HEK293 (cell line): ENCODE results near the gene CASP7.

Experiments
- CTCF ChIA-PET: fragments of 350-600 bp; formaldehyde crosslinking; extraction: SDS; loops from one replicate; lab custom pipeline; 2021; ENCODE audit warnings: antibody characterized with exemption; lab: Yijun Ruan, JAX
- POLR2A ChIA-PET: fragments of 300-600 bp; formaldehyde crosslinking; extraction: SDS; loops from one replicate; lab custom pipeline; 2020; ENCODE audit warnings: antibody characterized with exemption, inconsistent platforms; lab: Yijun Ruan, JAX
- H3K27ac ChIP-seq: fragments of 200-500 bp; sonication (Bioruptor generic); 2 replicates; pipeline ENCODE4 v1.5.1; 2014; ENCODE audit warnings: low read depth, low read length, control low read depth, inconsistent platforms; ENCODE audit errors: extremely low read depth
- H3K36me3 ChIP-seq, 2 experiments: fragments of 200-500 bp in 1 of 2; sonication (Bioruptor generic) in 1 of 2; 1 replicate in 1 of 2; 2 replicates in 1 of 2; pipeline ENCODE4 v1.5.1; 2014 to 2017; ENCODE audit warnings: inconsistent platforms in 2 of 2, low read length in 2 of 2; ENCODE audit not compliant: control insufficient read depth in 2 of 2, insufficient read depth in 1 of 2
- H3K4me1 ChIP-seq: fragments of 200-500 bp; sonication (Bioruptor generic); 2 replicates; pipeline ENCODE4 v1.5.1; 2014; ENCODE audit warnings: mild to moderate bottlenecking, low read length, inconsistent platforms; ENCODE audit not compliant: control insufficient read depth, insufficient read depth
- H3K4me3 ChIP-seq: 2 replicates; pipeline ENCODE4 v1.5.1; 2011; ENCODE audit warnings: low read depth, mild to moderate bottlenecking, control low read depth, low read length, moderate library complexity
- H3K9me3 ChIP-seq: fragments of 200-500 bp; sonication (Bioruptor generic); 2 replicates; pipeline ENCODE4 v1.5.1; 2014; ENCODE audit warnings: low read depth, low read length, inconsistent platforms; ENCODE audit not compliant: control insufficient read depth, insufficient read depth
- GFI1B ChIP-seq: fragments of 450-650 bp; formaldehyde crosslinking; IDR thresholded peaks from 2 replicates; pipeline ENCODE4 v1.5.1; 2016; ENCODE audit warnings: missing biosample characterization, missing genetic modification characterization
- GLI4 ChIP-seq: fragments of 450-650 bp; formaldehyde crosslinking; IDR thresholded peaks from 2 replicates; pipeline ENCODE4 v1.5.1; 2016; ENCODE audit warnings: missing biosample characterization, missing genetic modification characterization
- KLF10 ChIP-seq: fragments of 450-650 bp; IDR thresholded peaks from 2 replicates; pipeline ENCODE4 v1.5.1; 2018; ENCODE audit warnings: missing biosample characterization, mild to moderate bottlenecking, missing genetic modification characterization
- KLF16 ChIP-seq: fragments of 450-650 bp; formaldehyde crosslinking; IDR thresholded peaks from 2 replicates; pipeline ENCODE4 v1.5.1; 2017; ENCODE audit warnings: missing biosample characterization, missing genetic modification characterization
- MYNN ChIP-seq: fragments of 450-650 bp; formaldehyde crosslinking; IDR thresholded peaks from 2 replicates; pipeline ENCODE4 v1.5.1; 2016; ENCODE audit warnings: missing biosample characterization, missing genetic modification characterization, borderline replicate concordance
- OSR2 ChIP-seq: fragments of 450-650 bp; formaldehyde crosslinking; IDR thresholded peaks from 2 replicates; pipeline ENCODE4 v1.5.1; 2016; ENCODE audit warnings: missing biosample characterization, missing genetic modification characterization
- ZFP41 ChIP-seq: fragments of 450-650 bp; formaldehyde crosslinking; IDR thresholded peaks from 2 replicates; pipeline ENCODE4 v1.5.1; 2016; ENCODE audit warnings: missing biosample characterization, missing genetic modification characterization, borderline replicate concordance
- ZNF10 ChIP-seq: fragments of 450-650 bp; formaldehyde crosslinking; IDR thresholded peaks from 2 replicates; pipeline ENCODE4 v1.5.1; 2017; ENCODE audit warnings: missing biosample characterization, missing genetic modification characterization
- ZNF133 ChIP-seq: fragments of 450-650 bp; formaldehyde crosslinking; IDR thresholded peaks from 2 replicates; pipeline ENCODE4 v1.5.1; 2016; ENCODE audit warnings: missing biosample characterization, missing genetic modification characterization
- ZNF174 ChIP-seq: fragments of 450-650 bp; formaldehyde crosslinking; IDR thresholded peaks from 2 replicates; pipeline ENCODE4 v1.5.0; 2017; ENCODE audit warnings: missing biosample characterization, mild to moderate bottlenecking, missing genetic modification characterization
- ZNF202 ChIP-seq: fragments of 450-650 bp; formaldehyde crosslinking; IDR thresholded peaks from 2 replicates; pipeline ENCODE4 v1.5.1; 2016; ENCODE audit warnings: missing biosample characterization, missing genetic modification characterization, borderline replicate concordance
- ZNF211 ChIP-seq: fragments of 450-650 bp; formaldehyde crosslinking; IDR thresholded peaks from 2 replicates; pipeline ENCODE4 v1.5.1; 2016; ENCODE audit warnings: low read depth, missing biosample characterization, missing genetic modification characterization
- ZNF24 ChIP-seq: fragments of 450-650 bp; formaldehyde crosslinking; IDR thresholded peaks from 2 replicates; pipeline ENCODE4 v1.5.1; 2016; ENCODE audit warnings: missing biosample characterization, missing genetic modification characterization
- ZNF302 ChIP-seq: fragments of 450-650 bp; formaldehyde crosslinking; IDR thresholded peaks from 2 replicates; pipeline ENCODE4 v1.5.1; 2016; ENCODE audit warnings: missing biosample characterization, missing genetic modification characterization, low read depth
- ZNF324 ChIP-seq: fragments of 450-650 bp; formaldehyde crosslinking; IDR thresholded peaks from 2 replicates; pipeline ENCODE4 v1.5.1; 2016; ENCODE audit warnings: missing biosample characterization, missing genetic modification characterization
- ZNF350 ChIP-seq: fragments of 450-650 bp; formaldehyde crosslinking; IDR thresholded peaks from 2 replicates; pipeline ENCODE4 v1.5.0; 2017; ENCODE audit warnings: missing biosample characterization, mild to moderate bottlenecking, missing genetic modification characterization
- ZNF37A ChIP-seq: fragments of 450-650 bp; IDR thresholded peaks from 2 replicates; pipeline ENCODE4 v1.5.1; 2018; ENCODE audit warnings: missing biosample characterization, missing genetic modification characterization
- ZNF529 ChIP-seq: fragments of 450-650 bp; formaldehyde crosslinking; IDR thresholded peaks from 2 replicates; pipeline ENCODE4 v1.5.1; 2017; ENCODE audit warnings: missing genetic modification characterization, missing biosample characterization; ENCODE audit not compliant: insufficient replicate concordance
- ZNF549 ChIP-seq: fragments of 450-650 bp; IDR thresholded peaks from 2 replicates; pipeline ENCODE4 v1.5.1; 2018; ENCODE audit warnings: missing biosample characterization, missing genetic modification characterization, mild to moderate bottlenecking, inconsistent platforms, moderate library complexity
- ZNF580 ChIP-seq: fragments of 450-650 bp; formaldehyde crosslinking; IDR thresholded peaks from 2 replicates; pipeline ENCODE4 v1.5.1; 2016; ENCODE audit warnings: missing biosample characterization, missing genetic modification characterization
- ZNF660 ChIP-seq: fragments of 450-650 bp; IDR thresholded peaks from 2 replicates; pipeline ENCODE4 v1.5.1; 2018; ENCODE audit warnings: missing biosample characterization, mild to moderate bottlenecking, missing genetic modification characterization
- ZSCAN18 ChIP-seq: fragments of 450-650 bp; formaldehyde crosslinking; IDR thresholded peaks from 2 replicates; pipeline ENCODE4 v1.5.1; 2016; ENCODE audit warnings: missing biosample characterization, missing genetic modification characterization
- TF ChIP-seq, protein P1 (sequence below): fragments of 450-650 bp; formaldehyde crosslinking; IDR thresholded peaks from 2 replicates; pipeline ENCODE4 v1.5.1; 2016; ENCODE audit warnings: missing biosample characterization, missing genetic modification characterization
- TF ChIP-seq, protein P2 (sequence below): fragments of 450-650 bp; formaldehyde crosslinking; optimal IDR thresholded peaks from 2 replicates; pipeline ENCODE3; 2016; ENCODE audit warnings: missing biosample characterization, mild to moderate bottlenecking, missing genetic modification characterization
- TF ChIP-seq, protein P3 (sequence below): fragments of 450-650 bp; formaldehyde crosslinking; IDR thresholded peaks from 2 replicates; pipeline ENCODE4; 2016; ENCODE audit warnings: missing biosample characterization, missing genetic modification characterization
- TF ChIP-seq, protein P4 (sequence below): fragments of 450-650 bp; formaldehyde crosslinking; IDR thresholded peaks from 2 replicates; pipeline ENCODE4 v1.5.1; 2016; ENCODE audit warnings: missing biosample characterization, missing genetic modification characterization

The CASP7 gene

GRCh38 chr10:113742466-113742865 is 62.8 kb downstream of the CASP7 start:
- no peaks in the 10 kb centered on the region for H3K9me3 ChIP-seq
- H3K4me1 ChIP-seq: no peaks in the 10 kb centered on the region; the same call in 1 of the 2 replicates
- H3K36me3 ChIP-seq: no peaks in the 10 kb centered on the region
- ChIA-PET POLR2A (no interaction called here), CTCF (no interaction called here)
- no peak overlapping the region for H3K27ac ChIP-seq
- no peak for TF ChIP-seq ZNF10
- TF ChIP-seq ZNF37A (tag by site-specific recombination): peak; percentile 96
- TF ChIP-seq, all 188 proteins: peak for 1
- no peak overlapping the region for H3K4me3 ChIP-seq

- H3K36me3 ChIP-seq: no peaks in the 10 kb centered on the region
- no peaks in the 10 kb centered on the region; the same call in 1 of the 2 replicates for H3K4me1 ChIP-seq
- CTCF ChIA-PET: interaction anchor here (0.6 kb wide), 1 partner anchor 128 kb away, joined by 5 read pairs; no protein-coding TSS in a partner anchor
- TF ChIP-seq ZNF580 (tag by site-specific recombination) (no peak), ZNF660 (tag by site-specific recombination) (no peak), KLF16 (tag by site-specific recombination) (no peak), ZNF133 (tag by site-specific recombination) (no peak), ZSCAN18 (no peak), ZNF202 (tag by site-specific recombination) (no peak), GLI4 (tag by site-specific recombination) (no peak)
- TF ChIP-seq, protein P1, sequence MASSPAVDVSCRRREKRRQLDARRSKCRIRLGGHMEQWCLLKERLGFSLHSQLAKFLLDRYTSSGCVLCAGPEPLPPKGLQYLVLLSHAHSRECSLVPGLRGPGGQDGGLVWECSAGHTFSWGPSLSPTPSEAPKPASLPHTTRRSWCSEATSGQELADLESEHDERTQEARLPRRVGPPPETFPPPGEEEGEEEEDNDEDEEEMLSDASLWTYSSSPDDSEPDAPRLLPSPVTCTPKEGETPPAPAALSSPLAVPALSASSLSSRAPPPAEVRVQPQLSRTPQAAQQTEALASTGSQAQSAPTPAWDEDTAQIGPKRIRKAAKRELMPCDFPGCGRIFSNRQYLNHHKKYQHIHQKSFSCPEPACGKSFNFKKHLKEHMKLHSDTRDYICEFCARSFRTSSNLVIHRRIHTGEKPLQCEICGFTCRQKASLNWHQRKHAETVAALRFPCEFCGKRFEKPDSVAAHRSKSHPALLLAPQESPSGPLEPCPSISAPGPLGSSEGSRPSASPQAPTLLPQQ (tag by site-specific recombination): no peak
- TF ChIP-seq, protein P2, sequence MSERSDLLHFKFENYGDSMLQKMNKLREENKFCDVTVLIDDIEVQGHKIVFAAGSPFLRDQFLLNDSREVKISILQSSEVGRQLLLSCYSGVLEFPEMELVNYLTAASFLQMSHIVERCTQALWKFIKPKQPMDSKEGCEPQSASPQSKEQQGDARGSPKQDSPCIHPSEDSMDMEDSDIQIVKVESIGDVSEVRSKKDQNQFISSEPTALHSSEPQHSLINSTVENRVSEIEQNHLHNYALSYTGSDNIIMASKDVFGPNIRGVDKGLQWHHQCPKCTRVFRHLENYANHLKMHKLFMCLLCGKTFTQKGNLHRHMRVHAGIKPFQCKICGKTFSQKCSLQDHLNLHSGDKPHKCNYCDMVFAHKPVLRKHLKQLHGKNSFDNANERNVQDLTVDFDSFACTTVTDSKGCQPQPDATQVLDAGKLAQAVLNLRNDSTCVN: no peak
- TF ChIP-seq, protein P3, sequence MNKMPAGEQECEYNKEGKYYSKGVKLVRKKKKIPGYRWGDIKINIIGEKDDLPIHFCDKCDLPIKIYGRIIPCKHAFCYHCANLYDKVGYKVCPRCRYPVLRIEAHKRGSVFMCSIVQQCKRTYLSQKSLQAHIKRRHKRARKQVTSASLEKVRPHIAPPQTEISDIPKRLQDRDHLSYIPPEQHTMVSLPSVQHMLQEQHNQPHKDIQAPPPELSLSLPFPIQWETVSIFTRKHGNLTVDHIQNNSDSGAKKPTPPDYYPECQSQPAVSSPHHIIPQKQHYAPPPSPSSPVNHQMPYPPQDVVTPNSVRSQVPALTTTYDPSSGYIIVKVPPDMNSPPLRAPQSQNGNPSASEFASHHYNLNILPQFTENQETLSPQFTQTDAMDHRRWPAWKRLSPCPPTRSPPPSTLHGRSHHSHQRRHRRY: no peak
- TF ChIP-seq, all 188 proteins: peak for 0
- Histone ChIP-seq H3K27ac (no peak overlapping the region), H3K9me3 (no peaks in the 10 kb centered on the region), H3K4me3 (no peak overlapping the region)
- POLR2A ChIA-PET: no interaction called here
These were observed 63.9 kb downstream of the CASP7 start for GRCh38 chr10:113743594-113743993.

GRCh38 chr10:113745374-113745773 is 65.7 kb downstream of the CASP7 start:
- CTCF ChIA-PET: interaction anchor here (0.6 kb wide), 1 partner anchor 32 kb away, joined by 3 read pairs; no protein-coding TSS in a partner anchor
- H3K27ac ChIP-seq: no peak overlapping the region
- TF ChIP-seq ZNF549 (no peak), ZNF529 (no peak), ZNF350 (tag by site-specific recombination) (no peak), KLF10 (tag by site-specific recombination) (no peak), MYNN (tag by site-specific recombination) (no peak), ZNF24 (tag by site-specific recombination) (no peak), ZNF324 (tag by site-specific recombination) (no peak), GFI1B (no peak), OSR2 (tag by site-specific recombination) (no peak), ZNF211 (tag by site-specific recombination) (no peak), ZFP41 (tag by site-specific recombination) (no peak), ZNF302 (tag by site-specific recombination) (no peak), ZNF174 (no peak)
- TF ChIP-seq, protein P4, sequence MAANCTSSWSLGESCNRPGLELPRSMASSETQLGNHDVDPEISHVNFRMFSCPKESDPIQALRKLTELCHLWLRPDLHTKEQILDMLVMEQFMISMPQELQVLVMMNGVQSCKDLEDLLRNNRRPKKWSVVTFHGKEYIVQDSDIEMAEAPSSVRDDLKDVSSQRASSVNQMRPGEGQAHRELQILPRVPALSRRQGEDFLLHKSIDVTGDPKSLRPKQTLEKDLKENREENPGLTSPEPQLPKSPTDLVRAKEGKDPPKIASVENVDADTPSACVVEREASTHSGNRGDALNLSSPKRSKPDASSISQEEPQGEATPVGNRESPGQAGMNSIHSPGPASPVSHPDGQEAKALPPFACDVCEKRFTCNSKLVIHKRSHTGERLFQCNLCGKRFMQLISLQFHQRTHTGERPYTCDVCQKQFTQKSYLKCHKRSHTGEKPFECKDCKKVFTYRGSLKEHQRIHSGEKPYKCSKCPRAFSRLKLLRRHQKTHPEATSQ (tag by site-specific recombination): no peak

More at GRCh38 chr10:113745374-113745773, 65.7 kb downstream of the CASP7 start:
- Histone ChIP-seq H3K4me1 (no peaks in the 10 kb centered on the region; the same call in 1 of the 2 replicates), H3K9me3 (no peaks in the 10 kb centered on the region), H3K4me3 (no peak overlapping the region), H3K36me3 (no peaks in the 10 kb centered on the region)
- POLR2A ChIA-PET: no interaction called here
